SKM-1 treated with dmso at 0.1 percent for 144 hours (cell line): ENCODE data around the gene TSPAN3.

Experiments
- DNase-seq: peaks from one replicate; lab custom pipeline; 2025; ENCODE audit not compliant: unreplicated experiment; lab: John Stamatoyannopoulos, UW

Gene TSPAN3

DNA sequence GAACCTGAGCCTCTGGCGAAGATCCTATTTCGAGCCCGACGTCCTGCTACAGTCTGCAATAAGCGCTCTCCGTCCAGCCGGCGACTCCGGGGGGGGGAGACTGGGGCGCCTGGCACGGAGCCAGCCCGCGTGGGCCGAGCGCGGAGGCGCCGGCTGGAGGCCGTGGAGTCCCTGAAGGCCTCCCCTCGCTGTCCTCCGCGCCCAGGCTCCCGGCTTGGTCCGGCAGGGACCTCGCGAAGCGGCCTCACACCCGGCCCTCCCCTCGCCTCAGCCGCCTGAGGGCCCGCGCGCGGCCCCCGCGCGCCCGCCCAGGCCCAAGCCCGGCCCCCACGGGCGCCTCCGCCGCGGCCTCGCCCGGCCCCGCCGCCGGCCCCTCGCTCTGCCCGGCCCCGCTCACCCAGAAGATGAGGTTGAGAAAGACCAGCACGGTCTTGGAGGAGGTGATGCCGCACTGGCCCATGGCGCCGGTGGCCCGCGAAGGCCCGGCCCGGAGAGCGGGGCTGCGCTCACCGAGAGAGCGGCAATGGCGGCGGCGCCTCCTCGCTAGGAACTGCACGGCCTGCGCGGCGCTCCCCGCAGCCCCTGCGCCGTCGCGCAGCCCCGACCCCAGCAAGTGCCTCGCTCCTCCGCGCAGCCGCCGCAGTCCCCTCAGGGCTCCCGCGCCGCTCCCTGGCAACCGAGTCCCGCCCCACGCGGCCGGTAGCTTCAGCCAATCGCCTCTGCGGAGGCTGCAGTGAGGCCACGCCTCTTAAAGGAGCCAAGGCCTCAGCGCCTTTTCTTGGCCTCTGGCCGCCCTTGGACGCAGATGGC is at the start of gene TSPAN3:
TSS of gene TSPAN3 (minus strand) at position 615 of the 810 bp plus-strand sequence. CDS start at position 460, 155 bp downstream.
- DNase-seq: peak; percentile 88

DNA sequence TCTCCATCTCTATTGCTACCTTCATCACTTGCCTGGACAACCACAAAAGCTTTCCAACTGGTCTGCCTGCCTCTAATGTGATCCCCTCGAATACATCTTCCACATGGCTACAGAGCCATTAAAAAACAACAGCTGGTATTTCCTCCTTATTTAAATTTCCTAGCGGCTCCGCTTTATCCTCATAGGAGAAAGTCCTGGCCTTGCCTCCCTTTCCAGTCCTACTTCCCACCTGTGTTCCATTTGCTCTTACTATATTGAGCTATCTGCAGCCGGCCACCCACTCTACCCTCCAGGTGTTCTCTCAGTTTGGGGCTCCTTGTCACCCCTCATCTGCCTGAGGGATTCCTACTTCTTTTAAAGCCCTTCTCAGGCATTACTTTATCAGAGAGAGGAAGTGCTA is 49.7 kb upstream of the TSPAN3 start:
- no peak for DNase-seq

DNA sequence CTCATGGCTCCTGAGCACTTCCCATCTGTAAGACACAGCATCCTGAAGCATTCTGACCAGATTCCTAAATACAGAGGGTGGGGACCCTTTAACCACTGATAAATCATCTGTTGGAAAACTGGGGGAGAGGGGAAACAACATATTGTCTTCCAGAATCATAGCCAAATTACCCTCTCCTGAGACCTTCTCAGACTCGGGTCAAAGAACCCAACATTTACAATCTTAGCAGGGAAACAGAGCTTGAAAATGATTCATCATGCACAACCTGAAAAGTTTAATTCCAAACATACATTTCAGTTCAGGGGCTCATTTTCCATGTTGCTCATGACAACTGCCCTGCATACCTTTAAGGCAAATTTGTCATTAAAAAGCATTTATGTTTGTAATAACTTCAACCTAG is 48.5 kb upstream of the TSPAN3 start:
- DNase-seq: no peak

DNA sequence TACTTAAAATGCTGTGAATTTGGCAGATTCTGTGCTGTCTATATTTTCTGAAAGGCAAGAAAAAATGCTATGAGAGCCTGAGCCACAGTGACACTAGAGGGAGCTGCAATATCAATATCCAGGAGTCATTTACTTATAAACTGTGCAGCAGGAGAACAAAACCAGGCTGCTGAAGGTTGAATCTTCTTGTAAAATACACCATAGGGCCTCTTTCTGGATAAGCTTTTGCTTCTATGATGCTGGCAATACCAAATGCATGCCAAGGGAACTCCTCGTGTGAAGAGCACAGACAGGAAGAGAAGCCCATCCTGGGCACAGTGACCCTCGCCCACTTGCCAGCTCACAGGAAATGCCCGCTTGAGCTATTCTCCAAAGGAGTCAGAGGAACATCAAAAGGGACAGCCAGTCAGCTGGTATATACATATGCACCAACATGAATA is 48.0 kb upstream of the TSPAN3 start:
- DNase-seq: peak; percentile 52

DNA sequence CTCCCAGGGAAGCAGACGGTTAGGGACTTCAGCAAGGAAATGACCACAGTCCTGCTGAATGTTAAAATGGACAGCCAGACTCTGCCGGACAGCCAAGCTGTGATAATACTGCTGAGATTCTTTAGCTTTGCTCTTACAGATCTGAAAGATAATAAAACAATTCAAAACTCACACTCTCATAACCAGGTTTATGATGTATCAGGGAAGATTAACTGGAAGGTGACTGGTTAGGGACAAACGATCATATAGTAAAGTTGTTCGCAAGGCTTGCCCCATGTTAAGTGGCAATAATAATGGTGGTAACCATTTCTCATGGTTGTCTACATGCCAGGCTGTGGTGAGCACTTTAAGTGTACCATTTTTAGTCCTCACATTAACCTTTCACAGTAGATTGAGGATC is 44.3 kb upstream of the TSPAN3 start:
- no peak for DNase-seq

- DNase-seq: no peak
These were observed 42.1 kb upstream of the TSPAN3 start for GRCh38 chr15:77112838-77113504.

GRCh38 chr15:77111789-77112188 is 40.9 kb upstream of the TSPAN3 start:
- no peak for DNase-seq

DNA sequence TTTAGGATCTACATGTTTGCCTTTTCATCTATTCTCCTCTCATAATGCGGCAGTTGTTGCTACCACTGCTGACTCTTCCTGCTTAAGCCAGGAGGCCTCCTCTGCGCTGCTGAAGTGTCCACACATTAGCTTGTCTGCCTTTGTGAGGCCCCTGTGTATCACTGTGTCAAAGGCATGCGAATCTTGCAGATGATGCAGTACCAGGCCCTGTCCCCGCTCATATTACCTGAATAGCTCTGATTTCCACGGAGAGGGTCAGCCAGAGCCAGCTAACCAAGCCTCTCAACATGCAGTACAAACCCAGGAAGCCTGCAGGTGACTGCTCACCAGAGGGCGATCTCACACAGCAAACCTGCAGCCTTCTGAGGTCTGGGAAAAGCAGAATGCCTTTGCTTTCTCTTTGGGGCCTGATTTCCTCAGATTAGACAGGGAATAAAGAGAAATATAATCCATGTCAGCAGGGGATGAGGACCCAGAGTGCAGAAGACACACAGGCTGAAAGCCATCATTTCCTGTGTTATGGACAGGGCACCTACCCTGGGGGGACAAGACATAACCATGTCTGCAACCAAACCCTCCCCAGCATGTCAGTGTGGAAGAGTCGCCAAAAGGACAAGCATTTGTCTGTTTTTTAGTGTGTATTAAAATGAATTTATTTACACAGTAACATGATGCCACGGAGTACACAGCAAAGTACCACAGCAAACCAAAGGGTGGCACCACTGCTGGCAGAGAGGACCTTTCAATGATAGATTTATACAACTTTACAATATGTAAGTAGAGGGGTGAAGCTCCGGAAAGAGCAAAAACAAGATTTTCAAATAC is 36.8 kb upstream of the TSPAN3 start:
- DNase-seq: peak; percentile 31

- no peak for DNase-seq
These were observed 36.2 kb upstream of the TSPAN3 start for GRCh38 chr15:77107068-77107467.

DNA sequence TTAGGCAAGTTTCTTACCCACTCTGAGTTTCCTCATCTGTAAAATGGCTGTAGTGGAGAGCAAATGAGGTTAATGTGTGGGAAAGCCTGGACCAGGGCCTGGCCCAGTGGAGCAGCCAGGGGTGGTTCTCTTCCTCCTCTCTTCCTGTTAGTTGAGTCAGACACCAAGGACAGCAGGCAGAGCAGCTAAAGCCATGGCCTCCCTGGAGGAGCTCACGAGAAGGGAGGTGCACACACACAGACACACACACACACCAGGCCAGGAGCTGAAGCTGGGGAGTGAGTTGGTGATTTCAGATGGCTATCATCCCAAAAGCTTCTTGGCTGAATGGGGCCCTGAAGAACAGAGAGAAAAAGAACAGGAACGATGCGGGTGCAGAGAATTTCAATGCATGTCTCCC is 33.2 kb upstream of the TSPAN3 start:
- no peak for DNase-seq

DNA sequence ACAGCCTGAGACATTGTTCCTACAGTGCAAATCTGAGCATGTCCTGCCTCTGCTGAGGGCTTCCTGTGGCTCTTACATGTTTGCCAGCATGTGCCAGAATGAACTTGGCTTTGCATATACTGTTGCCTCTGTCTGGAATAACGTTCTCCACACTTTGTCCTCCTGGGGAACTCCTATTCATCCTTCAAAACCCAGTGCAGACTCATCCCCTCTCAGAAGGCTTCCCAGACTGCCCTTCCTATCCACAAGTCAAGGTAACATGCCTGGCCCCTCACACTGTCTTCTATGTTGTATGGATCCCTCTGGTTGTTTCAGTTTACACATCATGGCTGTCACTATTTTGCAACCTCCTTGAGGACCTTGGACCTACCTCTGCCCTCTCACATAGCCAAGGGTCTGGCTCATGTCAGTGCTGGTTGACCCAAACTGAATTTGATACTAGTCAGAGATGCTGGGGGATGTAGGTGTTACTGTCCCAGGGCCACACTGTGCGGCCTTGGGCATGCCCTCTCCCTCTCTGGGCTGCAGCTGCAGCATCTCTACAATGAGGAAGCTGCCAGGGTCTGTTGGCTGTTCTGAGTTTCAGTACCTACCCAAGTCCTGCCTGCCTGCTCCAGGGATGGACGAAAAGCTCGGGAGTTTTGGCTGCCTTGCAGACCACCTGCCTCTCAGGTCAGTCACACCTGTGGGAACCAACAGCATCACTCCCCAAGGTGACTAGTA is 29.0 kb upstream of the TSPAN3 start:
- no peak for DNase-seq

GRCh38 chr15:77098572-77098971 is 27.7 kb upstream of the TSPAN3 start:
- no peak for DNase-seq

GRCh38 chr15:77097921-77098320 is 27.0 kb upstream of the TSPAN3 start:
- DNase-seq: no peak

- DNase-seq: no peak
These were observed 26.4 kb upstream of the TSPAN3 start for GRCh38 chr15:77097248-77097721.

DNA sequence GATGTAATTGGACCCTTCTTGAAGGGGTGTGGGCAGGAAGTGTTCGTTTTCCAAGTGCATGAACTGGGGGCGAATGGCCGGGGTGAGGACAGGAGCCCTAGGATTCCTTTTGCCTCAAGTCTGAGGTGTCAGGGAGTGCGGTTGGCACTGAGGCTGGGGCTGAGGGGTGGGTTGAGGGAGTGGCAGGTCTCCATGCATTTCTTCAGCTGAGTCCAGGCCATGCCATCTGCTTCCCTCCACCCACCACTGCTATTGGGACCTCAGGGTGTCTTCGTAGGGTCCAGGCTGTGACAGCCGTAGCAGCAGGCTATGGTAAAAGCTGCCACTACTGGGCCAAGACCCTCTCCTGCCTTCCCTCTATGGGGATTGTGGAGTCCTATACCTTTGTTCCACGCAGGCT is 25.6 kb upstream of the TSPAN3 start:
- DNase-seq: no peak

GRCh38 chr15:77096138-77096537 is 25.2 kb upstream of the TSPAN3 start:
- DNase-seq: no peak

GRCh38 chr15:77094397-77095030 is 23.6 kb upstream of the TSPAN3 start:
- DNase-seq: no peak

GRCh38 chr15:77093436-77093835 is 22.5 kb upstream of the TSPAN3 start:
- DNase-seq: no peak

DNA sequence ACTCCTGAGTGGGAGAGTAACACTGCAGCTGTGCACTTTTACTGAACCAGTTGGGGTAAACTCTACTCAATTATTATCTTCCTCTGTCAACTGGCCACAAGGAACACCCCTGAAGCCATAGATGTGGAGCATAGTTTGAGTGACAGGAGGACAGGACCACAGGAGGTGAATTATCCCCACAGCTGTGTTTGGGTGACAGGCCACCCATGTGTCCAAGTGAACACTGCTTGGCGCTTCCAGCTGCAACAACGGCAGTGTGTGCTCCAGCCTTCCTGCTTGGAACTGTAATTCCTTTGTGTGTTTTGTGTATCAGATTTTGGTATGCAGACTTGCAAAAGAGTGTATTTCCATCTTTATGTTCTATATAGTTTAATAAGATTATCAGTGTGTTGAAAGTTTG is 20.2 kb upstream of the TSPAN3 start:
- no peak for DNase-seq

- DNase-seq: no peak
These were observed 16.3 kb upstream of the TSPAN3 start for GRCh38 chr15:77087213-77087612.
